Sigmoid colon (tissue), 7 donors: ENCODE results near the gene SYCN. TPM values are rescaled to one million over a fixed set of nuclear protein-coding genes. Genes with fewer than 3 reads are reported as not detected.

Experiments used
- DNase-seq: peaks from one replicate; pipeline ENCODE4 v3.0.0-alpha.2; 2019
- H3K27ac ChIP-seq, 4 donors: fragments of 200-600 bp; sonication (generic); one replicate each; pipeline ENCODE4 v1.5.1; 2016 to 2019; ENCODE audit warnings: mild to moderate bottlenecking in 1 of 4
- H3K27me3 ChIP-seq, 3 donors: fragments of 200-600 bp; sonication (generic); one replicate each; pipeline ENCODE4 v1.5.1; 2019; ENCODE audit warnings: mild to moderate bottlenecking in 1 of 3
- H3K36me3 ChIP-seq, 4 donors: fragments of 200-600 bp; sonication (generic); one replicate each; pipeline ENCODE4 v1.5.1; 2016 to 2019
- H3K4me1 ChIP-seq, 4 donors: fragments of 200-600 bp; sonication (generic); one replicate each; pipeline ENCODE4 v1.5.1; 2017 to 2019
- H3K4me3 ChIP-seq, 4 donors: fragments of 200-600 bp; sonication (generic); one replicate each; pipeline ENCODE4 v1.5.1; 2017 to 2019; ENCODE audit warnings: mild to moderate bottlenecking in 2 of 4, moderate library complexity in 1 of 4
- H3K9me3 ChIP-seq, 4 donors: fragments of 200-600 bp in 3 of 4; sonication (generic) in 3 of 4; one replicate each; pipeline versions ENCODE4 v1.5.1 to v1.6.1; 2013 to 2019
- CTCF ChIP-seq, 4 experiments: fragments of 450-650 bp in 3 of 4; fragments of 200-600 bp in 1 of 4; IDR thresholded peaks; one replicate each; pipeline ENCODE4 v1.5.1; 2016 to 2019; ENCODE audit warnings: antibody characterized with exemption in 4 of 4, mild to moderate bottlenecking in 3 of 4, moderate library complexity in 2 of 4
- EP300 ChIP-seq, 4 donors: sonication (generic); formaldehyde crosslinking; IDR thresholded peaks; one replicate each; pipeline ENCODE4 v1.6.1; 2017; ENCODE audit warnings: antibody characterized with exemption in 4 of 4
- POLR2A ChIP-seq, 2 donors: fragments of 450-650 bp; IDR thresholded peaks; one replicate each; pipeline ENCODE4 v1.6.1; 2016; ENCODE audit warnings: antibody characterized with exemption in 2 of 2, mild to moderate bottlenecking in 2 of 2, moderate library complexity in 2 of 2
- POLR2AphosphoS5 ChIP-seq, 4 donors: sonication (generic); formaldehyde crosslinking; IDR thresholded peaks; one replicate each; pipeline ENCODE4 v1.6.1; 2017; ENCODE audit warnings: antibody characterized with exemption in 4 of 4
- WGBS, 2 donors: extraction: QIAGEN DNeasy Blood & Tissue Kit; methylation state at CpG; one replicate each; pipeline ENCODE4 v1.1.7; 2013; 5-methylcytosine and 5-hydroxymethylcytosine counted together
- intact Hi-C: fragments of 100-400 bp; cut with DNase I; formaldehyde crosslinking; loops from one replicate; pipeline ENCODE4 v1.15.1; 2023
- polyA plus RNA-seq, 3 donors: library from polyadenylated mRNA; stranded (reverse); fragments of 200-250 nt; gene quantifications; one replicate each; pipeline ENCODE4 v1.2.3, GENCODE V29; 2013
- total RNA-seq, 4 donors: library from RNA; depleted of rRNA; stranded (reverse); fragments of >200 nt; gene quantifications; one replicate each; pipeline ENCODE4 v1.1.0, GENCODE V29; 2016
- donor health status: healthy with polysubstance abuse.
- donor health status: Bipolar disorder and iron deficiency.
- donor health status: healthy.

SYCN gene
- total and polyA plus RNA-seq, 7 donors = not detected

GRCh38 chr19:39174142-39174541, 29.9 kb downstream of the SYCN start:
- no peak for DNase-seq
- H3K4me3 ChIP-seq = no peak overlapping the region
- H3K4me1 ChIP-seq = no peaks in the 10 kb centered on the region
- intact Hi-C loops = no loop called here
- peaks cover 13 to 99% (median 44%) of the 10 kb centered on the region in 4 donors for H3K36me3 ChIP-seq
- TF ChIP-seq EP300 (IDR thresholded peaks at IDR 0.05) (no peak), POLR2AphosphoS5 (IDR thresholded peaks at IDR 0.05) (no peak), CTCF (IDR thresholded peaks at IDR 0.05) (no peak), POLR2A (IDR thresholded peaks at IDR 0.05) (no peak)
- no peaks in the 10 kb centered on the region for H3K27me3 ChIP-seq
- WGBS, 2 donors = 87 to 88% methylated on average over 16 of the region's 16 CpGs
- H3K27ac ChIP-seq = no peak overlapping the region
- H3K9me3 ChIP-seq = no peaks in the 10 kb centered on the region

GRCh38 chr19:39173502-39173991, 30.5 kb downstream of the SYCN start:
- TF ChIP-seq CTCF (IDR thresholded peaks at IDR 0.05) (no peak), EP300 (IDR thresholded peaks at IDR 0.05) (no peak)
- no peak for DNase-seq
- peaks cover 13 to 94% (median 40%) of the 10 kb centered on the region in 4 donors for H3K36me3 ChIP-seq
- no peak overlapping the region for H3K27ac ChIP-seq
- intact Hi-C loops = no loop called here
- H3K27me3 ChIP-seq = no peaks in the 10 kb centered on the region
- 95 to 97% methylated on average over 25 of the region's 25 CpGs for WGBS, 2 donors
- no peaks in the 10 kb centered on the region for H3K4me1 ChIP-seq
- no peaks in the 10 kb centered on the region for H3K9me3 ChIP-seq
- H3K4me3 ChIP-seq = no peak overlapping the region

- DNase-seq = no peak
- Histone ChIP-seq H3K27me3 (no peaks in the 10 kb centered on the region), H3K27ac (no peak overlapping the region), H3K9me3 (no peaks in the 10 kb centered on the region), H3K36me3 (peaks cover 13 to 87% (median 34%) of the 10 kb centered on the region in 4 donors), H3K4me1 (peaks cover 0 to under 1% (median 0%) of the 10 kb centered on the region in 4 donors), H3K4me3 (no peak overlapping the region)
- WGBS, 2 donors = 91 to 95% methylated on average over 45 of the region's 45 CpGs
- TF ChIP-seq POLR2A (IDR thresholded peaks at IDR 0.05) = no peak
- intact Hi-C loops = no loop called here
Observed at GRCh38 chr19:39172700-39173501, 31.2 kb downstream of the SYCN start.

GRCh38 chr19:39171479-39172465, 32.3 kb downstream of the SYCN start:
- Histone ChIP-seq H3K27ac (no peak overlapping the region), H3K27me3 (no peaks in the 10 kb centered on the region), H3K4me3 (no peak overlapping the region), H3K9me3 (no peaks in the 10 kb centered on the region), H3K4me1 (peaks cover 0 to 12% (median 8%) of the 10 kb centered on the region in 4 donors), H3K36me3 (peaks cover 13 to 76% (median 28%) of the 10 kb centered on the region in 4 donors)
- DNase-seq = no peak
- WGBS, 2 donors = 85 to 87% methylated on average over 27 of the region's 27 CpGs
- no peak for TF ChIP-seq POLR2AphosphoS5 (IDR thresholded peaks at IDR 0.05)
- TF ChIP-seq EP300 (IDR thresholded peaks at IDR 0.05) = no peak
- no peak for TF ChIP-seq POLR2A (IDR thresholded peaks at IDR 0.05)
- no peak for TF ChIP-seq CTCF (IDR thresholded peaks at IDR 0.05)
- intact Hi-C loops = no loop called here
